RWPE2 (cell line): Measurements from ENCODE around the gene NF1.
"Not testable (repeated sequence)": the region's sequence is repeated elsewhere in the genome, so short reads cannot be mapped to it uniquely, and the experiment has no call there.

Experiments used
- ATAC-seq: fragments of 200-7000 bp; cut with Tn5 transposase; 3 replicates; pipeline ENCODE4 v1.9.1; 2021; ENCODE audit warnings: low read depth
- DNase-seq: peaks from one replicate; pipeline ENCODE4 v3.0.0-alpha.2; 2020; ENCODE audit warnings: low spot score
- H3K27ac ChIP-seq: fragments of 450-650 bp; 2 replicates; pipeline ENCODE4 v1.5.1; 2017; ENCODE audit warnings: mild to moderate bottlenecking; ENCODE audit not compliant: poor library complexity, severe bottlenecking
- H3K27me3 ChIP-seq: fragments of 250-450 bp; sonication (Bioruptor Pico); 2 replicates; pipeline ENCODE4 v1.5.1; 2021; ENCODE audit warnings: mild to moderate bottlenecking, moderate library complexity; ENCODE audit not compliant: insufficient read depth, poor library complexity, severe bottlenecking
- H3K36me3 ChIP-seq: fragments of 250-450 bp; sonication (Bioruptor Pico); 2 replicates; pipeline ENCODE4 v1.5.1; 2020; ENCODE audit warnings: low read depth, mild to moderate bottlenecking, moderate library complexity
- H3K4me1 ChIP-seq: fragments of 250-450 bp; sonication (Bioruptor Pico); 2 replicates; pipeline ENCODE4 v1.5.1; 2021; ENCODE audit warnings: mild to moderate bottlenecking, moderate library complexity; ENCODE audit not compliant: insufficient read depth, poor library complexity, severe bottlenecking
- H3K4me3 ChIP-seq: fragments of 250-450 bp; sonication (Bioruptor Pico); 2 replicates; pipeline ENCODE4 v1.5.1; 2021; ENCODE audit warnings: mild to moderate bottlenecking, moderate library complexity; ENCODE audit not compliant: severe bottlenecking
- H3K9me3 ChIP-seq: fragments of 250-450 bp; sonication (Bioruptor Pico); 2 replicates; pipeline ENCODE4 v1.5.1; 2021; ENCODE audit warnings: mild to moderate bottlenecking, moderate library complexity; ENCODE audit not compliant: severe bottlenecking
- CTCF ChIP-seq: fragments of 450-650 bp; IDR thresholded peaks from one replicate; pipeline ENCODE4 v1.5.1; 2017; ENCODE audit warnings: mild to moderate bottlenecking, moderate library complexity; ENCODE audit not compliant: poor library complexity, severe bottlenecking

Gene NF1

GRCh38 chr17:31383488-31383887 is 288.7 kb downstream of the NF1 start:
- not testable (repeated sequence) for H3K9me3 ChIP-seq, H3K27ac ChIP-seq, H3K27me3 ChIP-seq, H3K4me3 ChIP-seq, DNase-seq, H3K4me1 ChIP-seq, ATAC-seq
- peak; percentile 9 for TF ChIP-seq CTCF
- peaks cover 10% of the 10 kb centered on the region; the same call in 1 of the 2 replicates for H3K36me3 ChIP-seq

- no peak overlapping the region for H3K27ac ChIP-seq
- ATAC-seq (peak; percentile 21; the same call in 2 of the 3 replicates), DNase-seq (no peak)
- H3K36me3 ChIP-seq: 0 out of 2 replicates have a peak, but pooled peaks cover 4% of the 10 kb centered on the region
- no peaks in the 10 kb centered on the region for H3K4me1 ChIP-seq
- TF ChIP-seq CTCF: no peak
- no peaks in the 10 kb centered on the region for H3K9me3 ChIP-seq
- no peak overlapping the region for H3K4me3 ChIP-seq
- peaks cover 7% of the 10 kb centered on the region for H3K27me3 ChIP-seq
Measured at GRCh38 chr17:31385428-31386285, 290.9 kb downstream of the NF1 start.

GRCh38 chr17:31386542-31387075 is 291.8 kb downstream of the NF1 start:
- ATAC-seq (no peak), DNase-seq (no peak)
- Histone ChIP-seq H3K27ac (no peak overlapping the region), H3K4me3 (no peak overlapping the region), H3K9me3 (no peaks in the 10 kb centered on the region), H3K36me3 (0 out of 2 replicates have a peak, but pooled peaks cover 4% of the 10 kb centered on the region), H3K4me1 (no peaks in the 10 kb centered on the region), H3K27me3 (peaks cover 12% of the 10 kb centered on the region)
- no peak for TF ChIP-seq CTCF

GRCh38 chr17:31387438-31387837 is 292.7 kb downstream of the NF1 start:
- Histone ChIP-seq H3K27ac (no peak overlapping the region), H3K9me3 (no peaks in the 10 kb centered on the region), H3K4me1 (no peaks in the 10 kb centered on the region), H3K27me3 (peaks cover 17% of the 10 kb centered on the region), H3K4me3 (no peak overlapping the region), H3K36me3 (no peaks in the 10 kb centered on the region)
- DNase-seq (no peak), ATAC-seq (no peak)
- no peak for TF ChIP-seq CTCF

- Histone ChIP-seq H3K27ac (no peak overlapping the region), H3K4me3 (no peak overlapping the region), H3K36me3 (no peaks in the 10 kb centered on the region), H3K4me1 (no peaks in the 10 kb centered on the region), H3K9me3 (no peaks in the 10 kb centered on the region), H3K27me3 (peaks cover 26% of the 10 kb centered on the region)
- DNase-seq (no peak), ATAC-seq (no peak)
- no peak for TF ChIP-seq CTCF
Measured at GRCh38 chr17:31388351-31388750, 293.6 kb downstream of the NF1 start.
